Smooth muscle cell (in vitro differentiated cells): ENCODE measurements around the gene FAM20A. TPM values are rescaled to one million over a fixed set of nuclear protein-coding genes. Genes with fewer than 3 reads are reported as not detected.

ENCODE experiments used
- DNase-seq: peaks from one replicate; lab custom pipeline; 2025; ENCODE audit not compliant: unreplicated experiment; lab: John Stamatoyannopoulos, UW
- H2AFZ ChIP-seq: fragments of 200-600 bp; sonication (generic); 2 replicates; pipeline ENCODE4 v1.6.0; 2016; ENCODE audit warnings: antibody characterized with exemption, low read depth, mild to moderate bottlenecking
- H3F3A ChIP-seq: fragments of 200-600 bp; sonication (generic); 2 replicates; pipeline ENCODE4 v1.6.0; 2017; ENCODE audit warnings: antibody characterized with exemption, low read depth
- H3K27ac ChIP-seq: fragments of 200-600 bp; sonication (generic); 2 replicates; pipeline ENCODE4 v1.5.1; 2016; ENCODE audit warnings: low read depth, mild to moderate bottlenecking
- H3K27me3 ChIP-seq: fragments of 200-600 bp; sonication (generic); 2 replicates; pipeline ENCODE4 v1.6.1; 2016; ENCODE audit warnings: low read depth, mild to moderate bottlenecking
- H3K36me3 ChIP-seq: fragments of 200-600 bp; sonication (generic); 2 replicates; pipeline ENCODE4 v1.5.1; 2016; ENCODE audit warnings: low read depth
- H3K4me1 ChIP-seq: fragments of 200-600 bp; sonication (generic); 2 replicates; pipeline ENCODE4 v1.5.1; 2016; ENCODE audit warnings: low read depth
- H3K4me2 ChIP-seq: fragments of 200-600 bp; sonication (generic); 2 replicates; pipeline ENCODE4 v1.6.0; 2016; ENCODE audit warnings: mild to moderate bottlenecking
- H3K4me3 ChIP-seq: fragments of 200-600 bp; sonication (generic); 2 replicates; pipeline ENCODE4 v1.5.1; 2016; ENCODE audit warnings: mild to moderate bottlenecking
- H3K79me2 ChIP-seq: fragments of 200-600 bp; sonication (generic); 2 replicates; pipeline ENCODE4 v1.6.0; 2016; ENCODE audit warnings: low read depth, mild to moderate bottlenecking
- H3K9ac ChIP-seq: fragments of 200-600 bp; sonication (generic); 2 replicates; pipeline ENCODE4 v1.6.0; 2016; ENCODE audit warnings: low read depth
- H3K9me3 ChIP-seq: fragments of 200-600 bp; sonication (generic); replicated peaks from 2 replicates; pipeline ENCODE4 v1.5.1; 2016; ENCODE audit warnings: low read depth
- H4K20me1 ChIP-seq: fragments of 200-600 bp; sonication (generic); 2 replicates; pipeline ENCODE4 v1.6.0; 2016; ENCODE audit warnings: low read depth
- WGBS: methylation state at CpG from one replicate; pipeline ENCODE4 v1.1.7; 2016; ENCODE audit warnings: low lambda C conversion rate; 5-methylcytosine and 5-hydroxymethylcytosine counted together
- polyA plus RNA-seq: library from polyadenylated mRNA; unstranded; fragments of >200 nt; fragmentation: Nextera tagmentation; extraction: Ambion mirVana; gene quantifications from 2 replicates; pipeline ENCODE4 v1.2.1, GENCODE V29; 2016
- total RNA-seq: library from RNA; depleted of rRNA; stranded (reverse); fragments of >200 nt; gene quantifications from 2 replicates; pipeline ENCODE4 v1.2.3, GENCODE V29; 2014
- TF ChIP-seq, protein P1 (sequence below): fragments of 200-600 bp; sonication (generic); IDR thresholded peaks from 2 replicates; pipeline ENCODE4 v1.5.1; 2017; ENCODE audit warnings: borderline replicate concordance, mild to moderate bottlenecking, antibody characterized with exemption; ENCODE audit not compliant: insufficient read depth, poor library complexity, severe bottlenecking

The FAM20A gene
- total and polyA plus RNA-seq, 2 experiments from 2014 or later: 4.6 to 10.8 TPM

- no peaks in the 10 kb centered on the region for H3K36me3 ChIP-seq
- no peak overlapping the region for H3K4me2 ChIP-seq
- no peak overlapping the region for H3K27ac ChIP-seq
- no peak for DNase-seq
- H3K9ac ChIP-seq: no peak overlapping the region
- no peaks in the 10 kb centered on the region for H3K9me3 ChIP-seq
- no peaks in the 10 kb centered on the region for H3K79me2 ChIP-seq
- no peaks in the 10 kb centered on the region for H3K27me3 ChIP-seq
- H4K20me1 ChIP-seq: no peaks in the 10 kb centered on the region
- no peaks in the 10 kb centered on the region for H3K4me1 ChIP-seq
- no peak overlapping the region for H2AFZ ChIP-seq
- no peak overlapping the region for H3K4me3 ChIP-seq
- no peaks in the 10 kb centered on the region for H3F3A ChIP-seq
- WGBS: 80% methylated on average over 9 of the region's 9 CpGs
- TF ChIP-seq, protein P1, sequence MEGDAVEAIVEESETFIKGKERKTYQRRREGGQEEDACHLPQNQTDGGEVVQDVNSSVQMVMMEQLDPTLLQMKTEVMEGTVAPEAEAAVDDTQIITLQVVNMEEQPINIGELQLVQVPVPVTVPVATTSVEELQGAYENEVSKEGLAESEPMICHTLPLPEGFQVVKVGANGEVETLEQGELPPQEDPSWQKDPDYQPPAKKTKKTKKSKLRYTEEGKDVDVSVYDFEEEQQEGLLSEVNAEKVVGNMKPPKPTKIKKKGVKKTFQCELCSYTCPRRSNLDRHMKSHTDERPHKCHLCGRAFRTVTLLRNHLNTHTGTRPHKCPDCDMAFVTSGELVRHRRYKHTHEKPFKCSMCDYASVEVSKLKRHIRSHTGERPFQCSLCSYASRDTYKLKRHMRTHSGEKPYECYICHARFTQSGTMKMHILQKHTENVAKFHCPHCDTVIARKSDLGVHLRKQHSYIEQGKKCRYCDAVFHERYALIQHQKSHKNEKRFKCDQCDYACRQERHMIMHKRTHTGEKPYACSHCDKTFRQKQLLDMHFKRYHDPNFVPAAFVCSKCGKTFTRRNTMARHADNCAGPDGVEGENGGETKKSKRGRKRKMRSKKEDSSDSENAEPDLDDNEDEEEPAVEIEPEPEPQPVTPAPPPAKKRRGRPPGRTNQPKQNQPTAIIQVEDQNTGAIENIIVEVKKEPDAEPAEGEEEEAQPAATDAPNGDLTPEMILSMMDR: no peak
These were observed 40.3 kb upstream of the FAM20A start for GRCh38 chr17:68641276-68642117.

DNA sequence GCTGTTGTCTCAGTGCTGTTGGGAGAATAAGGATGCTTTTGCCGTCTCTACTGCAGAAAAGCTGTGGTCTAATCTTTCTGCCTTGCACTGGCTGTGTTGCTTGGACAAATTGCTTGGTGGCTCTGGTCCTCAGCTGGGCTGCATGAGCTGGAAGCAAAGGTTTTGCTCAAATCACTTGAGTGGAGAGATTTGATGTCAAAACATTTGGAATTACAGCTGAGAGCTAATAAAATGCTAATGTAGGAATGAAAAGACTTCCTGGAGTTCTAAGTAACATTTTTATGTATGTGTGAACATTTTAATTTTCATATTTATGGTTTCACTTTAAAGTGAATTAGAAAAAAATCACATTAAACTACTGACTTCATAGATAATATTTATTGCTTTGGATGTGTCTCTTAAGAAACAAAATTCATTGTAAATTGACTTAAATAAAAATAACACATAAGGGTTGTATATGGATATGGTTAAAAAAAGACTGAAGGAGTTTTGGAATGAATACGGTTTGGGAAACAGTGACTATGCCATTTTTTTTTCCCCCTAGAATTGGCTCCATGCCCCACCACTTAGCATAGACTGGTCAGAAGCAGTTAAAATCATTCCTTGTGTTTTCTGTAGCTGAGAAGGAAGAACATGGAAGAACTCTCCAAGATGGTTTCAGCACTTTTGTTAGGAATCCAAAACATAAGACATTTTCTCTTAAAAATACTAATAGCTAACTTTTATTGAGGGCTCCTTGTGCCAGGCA is 39.2 kb upstream of the FAM20A start:
- Histone ChIP-seq H3K27ac (no peak overlapping the region), H3K4me1 (no peaks in the 10 kb centered on the region), H3K9me3 (no peaks in the 10 kb centered on the region), H3K4me3 (no peak overlapping the region), H2AFZ (no peak overlapping the region), H3K79me2 (no peaks in the 10 kb centered on the region), H4K20me1 (no peaks in the 10 kb centered on the region), H3K36me3 (no peaks in the 10 kb centered on the region), H3F3A (no peaks in the 10 kb centered on the region), H3K27me3 (no peaks in the 10 kb centered on the region), H3K9ac (no peak overlapping the region), H3K4me2 (no peak overlapping the region)
- WGBS: 79% methylated on average over 2 of the region's 2 CpGs
- DNase-seq: no peak
- TF ChIP-seq, protein P1: no peak

- 86% methylated on average over 10 of the region's 10 CpGs for WGBS
- Histone ChIP-seq H3K9ac (no peak overlapping the region), H4K20me1 (no peaks in the 10 kb centered on the region), H3K36me3 (no peaks in the 10 kb centered on the region), H3K9me3 (no peaks in the 10 kb centered on the region), H3K4me2 (no peak overlapping the region), H3K4me1 (no peaks in the 10 kb centered on the region), H3K4me3 (no peak overlapping the region), H3K27me3 (no peaks in the 10 kb centered on the region), H3K79me2 (no peaks in the 10 kb centered on the region), H2AFZ (no peak overlapping the region), H3F3A (no peaks in the 10 kb centered on the region), H3K27ac (no peak overlapping the region)
- TF ChIP-seq, protein P1: no peak
- DNase-seq: no peak
These were observed 33.2 kb upstream of the FAM20A start for GRCh38 chr17:68634345-68634876.
